ENCODE data around the gene SBF2. TPM values are rescaled to one million over a fixed set of nuclear protein-coding genes. Genes with fewer than 3 reads are reported as not detected.

SBF2 gene
- total RNA-seq, 1 donor, result 61.2 TPM

- H3K4me2 ChIP-seq (ENCODE audit: insufficient read depth, low read length), result no peak overlapping the region
- H3K4me3 ChIP-seq (ENCODE audit: insufficient read depth, low read length), result no peak overlapping the region
- no peak overlapping the region for H3K27ac ChIP-seq (ENCODE audit: low read depth, low read length)
Observed at GRCh38 chr11:10030122-10030490, 263.9 kb downstream of the SBF2 start.

GRCh38 chr11:10029386-10030121 lies 264.5 kb downstream of the SBF2 start:
- no peak overlapping the region for H3K4me3 ChIP-seq (ENCODE audit: insufficient read depth, low read length)
- no peaks in the 10 kb centered on the region for H3K27me3 ChIP-seq (ENCODE audit: insufficient read depth, low read length)
- no peaks in the 10 kb centered on the region for H4K20me1 ChIP-seq (ENCODE audit: insufficient read depth, low read length)
- H3K4me2 ChIP-seq (ENCODE audit: insufficient read depth, low read length), result no peak overlapping the region
- no peak for DNase-seq (ENCODE audit: insufficient read length, low spot score, missing footprints)
- no peak for TF ChIP-seq CTCF (IDR thresholded peaks at IDR 0.05; ENCODE audit: extremely low read depth, low read depth, low read length)
- H2AFZ ChIP-seq (ENCODE audit: low read length), result no peak overlapping the region
- H3K4me1 ChIP-seq (ENCODE audit: insufficient read depth, low read length), result peaks cover 42% of the 10 kb centered on the region
- H3K27ac ChIP-seq (ENCODE audit: low read depth, low read length), result no peak overlapping the region
- peaks cover 7% of the 10 kb centered on the region for H3K36me3 ChIP-seq (ENCODE audit: insufficient read depth, low read length)
- peaks cover 6% of the 10 kb centered on the region for H3K79me2 ChIP-seq (ENCODE audit: insufficient read depth, low read length)
- H3K9me3 ChIP-seq (ENCODE audit: low read depth, low read length), result no peaks in the 10 kb centered on the region

More at GRCh38 chr11:10030122-10030490, 263.9 kb downstream of the SBF2 start:
- no peak for TF ChIP-seq CTCF (IDR thresholded peaks at IDR 0.05; ENCODE audit: extremely low read depth, low read depth, low read length)
- H3K27me3 ChIP-seq (ENCODE audit: insufficient read depth, low read length), result no peaks in the 10 kb centered on the region
- H3K79me2 ChIP-seq (ENCODE audit: insufficient read depth, low read length), result peaks cover 9% of the 10 kb centered on the region
- H3K36me3 ChIP-seq (ENCODE audit: insufficient read depth, low read length), result peaks cover 7% of the 10 kb centered on the region
- peaks cover 42% of the 10 kb centered on the region for H3K4me1 ChIP-seq (ENCODE audit: insufficient read depth, low read length)
- DNase-seq (ENCODE audit: insufficient read length, low spot score, missing footprints), result no peak
- no peaks in the 10 kb centered on the region for H4K20me1 ChIP-seq (ENCODE audit: insufficient read depth, low read length)
- no peak overlapping the region for H2AFZ ChIP-seq (ENCODE audit: low read length)
- no peaks in the 10 kb centered on the region for H3K9me3 ChIP-seq (ENCODE audit: low read depth, low read length)

GRCh38 chr11:10026514-10026913 lies 267.5 kb downstream of the SBF2 start:
- peaks cover 7% of the 10 kb centered on the region for H3K36me3 ChIP-seq (ENCODE audit: insufficient read depth, low read length)
- peaks cover under 1% of the 10 kb centered on the region for H3K79me2 ChIP-seq (ENCODE audit: insufficient read depth, low read length)
- no peak overlapping the region for H2AFZ ChIP-seq (ENCODE audit: low read length)
- peaks cover 21% of the 10 kb centered on the region for H3K4me1 ChIP-seq (ENCODE audit: insufficient read depth, low read length)
- no peak overlapping the region for H3K4me3 ChIP-seq (ENCODE audit: insufficient read depth, low read length)
- H3K9me3 ChIP-seq (ENCODE audit: low read depth, low read length), result no peaks in the 10 kb centered on the region
- H3K27ac ChIP-seq (ENCODE audit: low read depth, low read length), result no peak overlapping the region
- H3K4me2 ChIP-seq (ENCODE audit: insufficient read depth, low read length), result no peak overlapping the region
- no peak for DNase-seq (ENCODE audit: insufficient read length, low spot score, missing footprints)
- H3K27me3 ChIP-seq (ENCODE audit: insufficient read depth, low read length), result no peaks in the 10 kb centered on the region
- no peaks in the 10 kb centered on the region for H4K20me1 ChIP-seq (ENCODE audit: insufficient read depth, low read length)
- TF ChIP-seq CTCF (IDR thresholded peaks at IDR 0.05; ENCODE audit: extremely low read depth, low read depth, low read length), result no peak

- no peaks in the 10 kb centered on the region for H3K9me3 ChIP-seq (ENCODE audit: low read depth, low read length)
- TF ChIP-seq CTCF (IDR thresholded peaks at IDR 0.05; ENCODE audit: extremely low read depth, low read depth, low read length), result no peak
- H3K27me3 ChIP-seq (ENCODE audit: insufficient read depth, low read length), result no peaks in the 10 kb centered on the region
- no peak overlapping the region for H3K4me3 ChIP-seq (ENCODE audit: insufficient read depth, low read length)
- no peak overlapping the region for H3K27ac ChIP-seq (ENCODE audit: low read depth, low read length)
- peaks cover 5% of the 10 kb centered on the region for H3K36me3 ChIP-seq (ENCODE audit: insufficient read depth, low read length)
- no peaks in the 10 kb centered on the region for H3K79me2 ChIP-seq (ENCODE audit: insufficient read depth, low read length)
- no peak for DNase-seq (ENCODE audit: insufficient read length, low spot score, missing footprints)
- H4K20me1 ChIP-seq (ENCODE audit: insufficient read depth, low read length), result no peaks in the 10 kb centered on the region
- H3K4me1 ChIP-seq (ENCODE audit: insufficient read depth, low read length), result peaks cover 10% of the 10 kb centered on the region
- no peak overlapping the region for H3K4me2 ChIP-seq (ENCODE audit: insufficient read depth, low read length)
- H2AFZ ChIP-seq (ENCODE audit: low read length), result no peak overlapping the region
Observed at GRCh38 chr11:10023212-10023611, 270.8 kb downstream of the SBF2 start.

All from osteoblast (primary cell).